ENCODE measurements around the gene CDK5RAP2. TPM values are rescaled to one million over a fixed set of nuclear protein-coding genes. Genes with fewer than 3 reads are reported as not detected.
A peak's percentile ranks its signal among the peaks of the same experiment; 100 is the strongest.

CDK5RAP2 gene
- total RNA-seq, 1 donor from 2014 or later, result 63.6 TPM

DNA sequence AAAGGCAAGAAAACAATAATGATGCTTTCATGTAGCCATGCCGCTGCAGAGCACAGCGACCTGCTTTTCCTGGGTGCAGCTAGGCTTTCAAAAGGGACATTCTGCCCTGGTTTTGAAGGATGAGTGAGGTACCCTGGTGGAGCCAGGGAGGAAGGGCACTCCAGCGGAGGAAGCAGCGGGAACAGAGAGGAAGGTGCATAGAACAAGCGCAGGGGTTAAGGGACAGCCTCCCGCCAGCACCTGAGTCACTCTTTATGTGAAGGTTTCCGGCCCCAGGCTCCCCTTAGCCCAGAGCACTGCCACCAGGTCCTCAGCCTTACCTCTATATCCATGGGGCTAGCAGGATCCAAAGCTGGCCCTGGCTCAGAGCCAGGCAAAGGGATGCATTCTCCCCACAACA, 221.1 kb downstream of the CDK5RAP2 start:
- no peak for TF ChIP-seq CTCF (IDR thresholded peaks at IDR 0.05; ENCODE audit: borderline replicate concordance)

DNA sequence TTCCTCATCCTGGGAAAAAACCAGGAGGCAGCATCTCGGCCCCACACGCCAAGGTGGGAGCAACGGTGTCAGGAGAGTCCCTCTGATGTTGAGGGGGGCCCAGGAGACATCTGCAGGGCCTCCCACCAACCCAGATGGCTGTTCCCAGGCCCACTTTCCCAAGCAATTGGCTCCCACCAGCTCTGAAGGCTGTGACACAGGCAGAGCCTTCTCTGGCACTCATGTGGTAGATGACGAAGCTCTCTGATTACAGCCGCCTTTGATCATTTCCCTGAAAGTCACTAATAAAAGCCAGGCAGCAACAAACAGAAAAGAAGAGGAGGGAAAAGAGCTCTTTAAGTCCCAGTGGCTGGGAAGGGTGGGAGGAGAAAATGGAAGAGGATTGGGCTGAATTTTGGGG, 226.5 kb downstream of the CDK5RAP2 start:
- Histone ChIP-seq H3K4me1 (peaks cover 4% of the 10 kb centered on the region), H3K9me3 (replicated peaks) (peaks cover 8% of the 10 kb centered on the region), H3K27me3 (ENCODE audit: low read depth) (no peaks in the 10 kb centered on the region), H3K27ac (replicated peaks) (no peak overlapping the region), H3K36me3 (no peaks in the 10 kb centered on the region), H3K4me3 (no peak overlapping the region)
- intact Hi-C loops (cut with micrococcal nuclease), result no loop called here
- DNase-seq, result no peak
- no peak for TF ChIP-seq CTCF (IDR thresholded peaks at IDR 0.05; ENCODE audit: borderline replicate concordance)

More for the DNA sequence above, 221.1 kb downstream of the CDK5RAP2 start:
- Histone ChIP-seq H3K27me3 (ENCODE audit: low read depth) (no peaks in the 10 kb centered on the region), H3K27ac (replicated peaks) (no peak overlapping the region), H3K4me3 (no peak overlapping the region), H3K9me3 (replicated peaks) (peaks cover 8% of the 10 kb centered on the region), H3K4me1 (no peaks in the 10 kb centered on the region), H3K36me3 (no peaks in the 10 kb centered on the region)
- intact Hi-C loops (cut with micrococcal nuclease), result no loop called here
- no peak for DNase-seq

DNA sequence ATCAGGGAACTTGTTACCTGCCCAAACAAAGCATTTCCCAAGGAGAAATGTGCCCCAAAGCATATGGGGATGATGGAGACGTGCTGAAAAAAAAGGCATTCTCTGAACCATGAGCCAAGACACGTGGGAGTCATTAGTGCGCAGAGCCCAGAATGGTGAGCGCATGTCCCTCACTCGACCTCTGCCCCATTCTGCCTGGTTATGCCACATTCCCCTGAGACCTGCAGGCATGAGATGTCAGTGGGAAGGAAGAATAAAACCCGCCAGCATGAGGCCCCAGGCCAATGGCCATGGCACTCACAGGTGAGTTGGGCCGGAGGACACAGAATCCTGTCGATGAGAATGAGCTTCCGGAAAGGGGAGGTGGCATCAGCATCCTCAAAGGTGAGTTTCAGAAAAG, 228.9 kb downstream of the CDK5RAP2 start:
- H3K36me3 ChIP-seq, result no peaks in the 10 kb centered on the region
- H3K9me3 ChIP-seq (replicated peaks), result peaks cover 3% of the 10 kb centered on the region
- no peak for DNase-seq
- peaks cover 4% of the 10 kb centered on the region for H3K4me1 ChIP-seq
- H3K4me3 ChIP-seq, result no peak overlapping the region
- no peak overlapping the region for H3K27ac ChIP-seq (replicated peaks)
- TF ChIP-seq CTCF (IDR thresholded peaks at IDR 0.05; ENCODE audit: borderline replicate concordance), result no peak
- no peaks in the 10 kb centered on the region for H3K27me3 ChIP-seq (ENCODE audit: low read depth)
- intact Hi-C loops (cut with micrococcal nuclease), result no loop called here

DNA sequence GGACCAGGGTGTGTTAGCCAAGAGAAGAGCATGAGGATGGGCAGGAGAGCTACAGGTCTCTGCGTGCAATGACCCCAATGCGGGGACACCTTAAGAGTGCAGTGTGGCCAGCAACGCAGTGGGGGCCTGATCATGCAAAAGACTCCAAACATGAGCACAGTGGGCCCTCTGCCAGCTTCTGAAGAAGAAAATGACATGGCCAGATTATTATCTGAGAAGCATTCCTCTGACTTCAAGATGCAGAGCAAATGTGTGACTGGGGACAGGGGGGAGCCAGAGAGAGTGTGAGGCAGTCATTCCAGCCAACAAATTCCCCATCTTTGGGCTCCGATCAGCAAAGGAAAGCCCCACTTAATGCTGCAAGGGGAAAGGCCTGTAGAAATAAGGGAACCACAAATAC, 229.4 kb downstream of the CDK5RAP2 start:
- H3K27me3 ChIP-seq (ENCODE audit: low read depth), result no peaks in the 10 kb centered on the region
- no peak for TF ChIP-seq CTCF (IDR thresholded peaks at IDR 0.05; ENCODE audit: borderline replicate concordance)
- no peaks in the 10 kb centered on the region for H3K36me3 ChIP-seq
- H3K4me1 ChIP-seq, result peaks cover 4% of the 10 kb centered on the region
- H3K4me3 ChIP-seq, result no peak overlapping the region
- no peak for DNase-seq
- H3K9me3 ChIP-seq (replicated peaks), result no peaks in the 10 kb centered on the region
- intact Hi-C loops (cut with micrococcal nuclease), result no loop called here
- no peak overlapping the region for H3K27ac ChIP-seq (replicated peaks)

DNA sequence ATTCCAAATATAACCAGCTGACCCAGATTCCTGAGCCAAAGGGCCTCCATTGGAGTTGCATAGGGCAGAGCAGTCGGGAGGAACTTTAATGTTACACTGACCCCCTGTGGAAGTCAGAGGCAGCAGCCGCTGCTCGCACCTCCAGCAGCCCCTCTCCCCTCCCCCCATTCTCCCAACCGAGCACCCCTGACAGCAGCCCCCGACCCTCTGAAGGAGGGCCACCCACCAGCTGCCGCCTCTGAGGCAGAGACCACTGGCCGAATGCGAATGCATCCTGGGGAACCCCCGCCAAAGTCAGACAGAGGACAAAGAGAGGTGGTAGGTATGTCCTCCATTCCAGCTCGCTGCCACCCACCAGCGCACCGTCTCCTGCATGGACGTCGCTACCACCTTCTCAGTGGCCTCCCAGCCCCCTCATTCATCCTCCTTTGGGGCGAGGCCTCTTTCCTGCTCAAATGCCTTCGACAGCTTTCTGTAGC, 231.0 kb downstream of the CDK5RAP2 start:
- no peak for DNase-seq
- intact Hi-C loops (cut with micrococcal nuclease), result no loop called here
- no peak overlapping the region for H3K4me3 ChIP-seq
- peak; percentile 73 for TF ChIP-seq CTCF (IDR thresholded peaks at IDR 0.05; ENCODE audit: borderline replicate concordance)
- H3K9me3 ChIP-seq (replicated peaks), result no peaks in the 10 kb centered on the region
- H3K36me3 ChIP-seq, result no peaks in the 10 kb centered on the region
- no peaks in the 10 kb centered on the region for H3K27me3 ChIP-seq (ENCODE audit: low read depth)
- H3K27ac ChIP-seq (replicated peaks), result no peak overlapping the region
- H3K4me1 ChIP-seq, result peaks cover 4% of the 10 kb centered on the region

GRCh38 chr9:120345379-120345778, 234.6 kb downstream of the CDK5RAP2 start:
- H3K4me3 ChIP-seq, result no peak overlapping the region
- H3K36me3 ChIP-seq, result no peaks in the 10 kb centered on the region
- no peaks in the 10 kb centered on the region for H3K9me3 ChIP-seq (replicated peaks)
- DNase-seq, result no peak
- intact Hi-C loops (cut with micrococcal nuclease), result no loop called here
- no peak overlapping the region for H3K27ac ChIP-seq (replicated peaks)
- H3K27me3 ChIP-seq (ENCODE audit: low read depth), result no peaks in the 10 kb centered on the region
- TF ChIP-seq CTCF (IDR thresholded peaks at IDR 0.05; ENCODE audit: borderline replicate concordance), result no peak
- H3K4me1 ChIP-seq, result peaks cover 4% of the 10 kb centered on the region
